ENCODE measurements around the gene TBK1. TPM values are rescaled to one million over a fixed set of nuclear protein-coding genes. Genes with fewer than 3 reads are reported as not detected.

Gene TBK1
- total RNA-seq, 1 experiment from 2014 or later = 26.2 TPM

- Histone ChIP-seq H3K4me2 (no peak overlapping the region), H3K9me3 (ENCODE audit: insufficient read depth, low read depth) (no peaks in the 10 kb centered on the region), H3K4me1 (replicated peaks; ENCODE audit: insufficient read depth) (no peaks in the 10 kb centered on the region), H3K9me2 (ENCODE audit: insufficient read depth) (no peaks in the 10 kb centered on the region), H3K79me2 (ENCODE audit: low read depth) (no peaks in the 10 kb centered on the region), H3K27ac (no peak overlapping the region), H3F3A (ENCODE audit: insufficient read depth, low read depth) (peaks cover 9% of the 10 kb centered on the region; the same call in 1 of the 2 replicates), H3K36me3 (ENCODE audit: low read depth) (peaks cover 38% of the 10 kb centered on the region), H4K20me1 (ENCODE audit: insufficient read depth) (no peaks in the 10 kb centered on the region), H3K27me3 (ENCODE audit: insufficient read depth, low read depth) (no peaks in the 10 kb centered on the region), H2AFZ (no peak overlapping the region), H3K4me3 (no peak overlapping the region)
- BruUV-seq (replicated peaks) = no TSS peak
- DNase-seq = no peak
- POLR2A ChIA-PET (ENCODE audit: unreplicated experiment) = no interaction called here
- intact Hi-C loops (cut with micrococcal nuclease; ENCODE audit: unreplicated experiment) = no loop called here
- CTCF ChIA-PET = no interaction called here
- TF ChIP-seq EZH2 (IDR thresholded peaks at IDR 0.05; ENCODE audit: low read depth) = no peak
- TF ChIP-seq, protein P1, sequence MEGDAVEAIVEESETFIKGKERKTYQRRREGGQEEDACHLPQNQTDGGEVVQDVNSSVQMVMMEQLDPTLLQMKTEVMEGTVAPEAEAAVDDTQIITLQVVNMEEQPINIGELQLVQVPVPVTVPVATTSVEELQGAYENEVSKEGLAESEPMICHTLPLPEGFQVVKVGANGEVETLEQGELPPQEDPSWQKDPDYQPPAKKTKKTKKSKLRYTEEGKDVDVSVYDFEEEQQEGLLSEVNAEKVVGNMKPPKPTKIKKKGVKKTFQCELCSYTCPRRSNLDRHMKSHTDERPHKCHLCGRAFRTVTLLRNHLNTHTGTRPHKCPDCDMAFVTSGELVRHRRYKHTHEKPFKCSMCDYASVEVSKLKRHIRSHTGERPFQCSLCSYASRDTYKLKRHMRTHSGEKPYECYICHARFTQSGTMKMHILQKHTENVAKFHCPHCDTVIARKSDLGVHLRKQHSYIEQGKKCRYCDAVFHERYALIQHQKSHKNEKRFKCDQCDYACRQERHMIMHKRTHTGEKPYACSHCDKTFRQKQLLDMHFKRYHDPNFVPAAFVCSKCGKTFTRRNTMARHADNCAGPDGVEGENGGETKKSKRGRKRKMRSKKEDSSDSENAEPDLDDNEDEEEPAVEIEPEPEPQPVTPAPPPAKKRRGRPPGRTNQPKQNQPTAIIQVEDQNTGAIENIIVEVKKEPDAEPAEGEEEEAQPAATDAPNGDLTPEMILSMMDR (conservative IDR thresholded peaks at IDR 0.05) = no peak
These were observed 48.5 kb downstream of the TBK1 start for GRCh38 chr12:64500394-64500793.

DNA sequence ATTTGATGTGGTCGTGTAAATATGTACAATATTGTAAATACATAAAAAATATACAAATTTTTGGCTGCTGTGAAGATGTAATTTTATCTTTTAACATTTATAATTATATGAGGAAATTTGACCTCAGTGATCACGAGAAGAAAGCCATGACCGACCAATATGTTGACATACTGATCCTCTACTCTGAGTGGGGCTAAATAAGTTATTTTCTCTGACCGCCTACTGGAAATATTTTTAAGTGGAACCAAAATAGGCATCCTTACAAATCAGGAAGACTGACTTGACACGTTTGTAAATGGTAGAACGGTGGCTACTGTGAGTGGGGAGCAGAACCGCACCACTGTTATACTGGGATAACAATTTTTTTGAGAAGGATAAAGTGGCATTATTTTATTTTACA, 49.6 kb downstream of the TBK1 start:
- BruUV-seq (replicated peaks) = no TSS peak
- TF ChIP-seq, protein P1 (conservative IDR thresholded peaks at IDR 0.05) = no peak
- TF ChIP-seq EZH2 (IDR thresholded peaks at IDR 0.05; ENCODE audit: low read depth) = no peak
- ChIA-PET CTCF (no interaction called here), POLR2A (ENCODE audit: unreplicated experiment) (no interaction called here)
- no peaks in the 10 kb centered on the region for H4K20me1 ChIP-seq (ENCODE audit: insufficient read depth)
- intact Hi-C loops (cut with micrococcal nuclease; ENCODE audit: unreplicated experiment) = no loop called here
- no peaks in the 10 kb centered on the region for H3K4me1 ChIP-seq (replicated peaks; ENCODE audit: insufficient read depth)
- DNase-seq = no peak
- no peak overlapping the region for H2AFZ ChIP-seq
- H3K27me3 ChIP-seq (ENCODE audit: insufficient read depth, low read depth) = no peaks in the 10 kb centered on the region
- no peaks in the 10 kb centered on the region for H3K9me2 ChIP-seq (ENCODE audit: insufficient read depth)
- H3K9me3 ChIP-seq (ENCODE audit: insufficient read depth, low read depth) = no peaks in the 10 kb centered on the region
- H3K27ac ChIP-seq = no peak overlapping the region
- H3K79me2 ChIP-seq (ENCODE audit: low read depth) = no peaks in the 10 kb centered on the region
- no peak overlapping the region for H3K4me3 ChIP-seq
- H3K4me2 ChIP-seq = no peak overlapping the region
- H3F3A ChIP-seq (ENCODE audit: insufficient read depth, low read depth) = 0 out of 2 replicates have a peak, but pooled peaks cover 8% of the 10 kb centered on the region
- H3K36me3 ChIP-seq (ENCODE audit: low read depth) = peaks cover 29% of the 10 kb centered on the region

DNA sequence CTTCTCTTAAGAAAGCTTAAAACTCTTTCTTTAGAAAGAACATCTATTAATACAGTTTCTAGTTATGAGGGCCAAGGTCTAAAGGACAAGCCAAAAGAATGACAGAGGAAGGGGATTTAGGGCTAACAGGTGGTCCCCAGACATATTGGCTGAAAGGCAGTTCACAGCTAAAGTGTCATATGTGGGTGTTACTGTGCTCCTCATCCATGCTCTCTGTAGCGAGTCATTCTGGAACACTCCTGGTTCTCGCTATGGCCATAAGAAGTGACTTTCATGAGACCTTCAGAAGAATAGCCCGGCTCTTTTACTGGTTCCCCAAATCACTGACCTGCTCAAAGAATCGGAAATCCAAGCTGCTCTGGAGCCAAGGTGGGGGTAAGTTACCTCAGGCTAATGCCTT, 55.0 kb downstream of the TBK1 start:
- CTCF ChIA-PET = interaction anchor here (0.7 kb wide), 1 partner anchor 189 kb away, joined by 3 read pairs; no protein-coding TSS in a partner anchor
- Histone ChIP-seq H3K4me1 (replicated peaks; ENCODE audit: insufficient read depth) (no peaks in the 10 kb centered on the region), H3K27me3 (ENCODE audit: insufficient read depth, low read depth) (no peaks in the 10 kb centered on the region), H3K9me3 (ENCODE audit: insufficient read depth, low read depth) (no peaks in the 10 kb centered on the region), H3K9me2 (ENCODE audit: insufficient read depth) (no peaks in the 10 kb centered on the region), H3F3A (ENCODE audit: insufficient read depth, low read depth) (no peaks in the 10 kb centered on the region; the same call in 1 of the 2 replicates), H3K27ac (no peak overlapping the region), H3K4me3 (no peak overlapping the region), H3K4me2 (no peak overlapping the region), H3K36me3 (ENCODE audit: low read depth) (no peaks in the 10 kb centered on the region), H2AFZ (no peak overlapping the region), H3K79me2 (ENCODE audit: low read depth) (no peaks in the 10 kb centered on the region), H4K20me1 (ENCODE audit: insufficient read depth) (no peaks in the 10 kb centered on the region)
- TF ChIP-seq, protein P1 (conservative IDR thresholded peaks at IDR 0.05) = no peak
- no peak for TF ChIP-seq EZH2 (IDR thresholded peaks at IDR 0.05; ENCODE audit: low read depth)
- intact Hi-C loops (cut with micrococcal nuclease; ENCODE audit: unreplicated experiment) = no loop called here
- BruUV-seq (replicated peaks) = no TSS peak
- no peak for DNase-seq
- POLR2A ChIA-PET (ENCODE audit: unreplicated experiment) = no interaction called here
